Measurements from ENCODE around the gene KLC1. TPM values are rescaled to one million over a fixed set of nuclear protein-coding genes. Genes with fewer than 3 reads are reported as not detected.

KLC1 gene
- total and polyA plus RNA-seq, 10 of the 15 experiments (the other 5 are each of a cell fraction or from before 2014, with no cell fraction given): 5.5 to 137 (median 76.1) TPM

- Histone ChIP-seq H3K4me3 (no peak overlapping the region), H2AFZ (ENCODE audit: control insufficient read depth, low read depth, low read length) (no peak overlapping the region), H4K20me1 (ENCODE audit: control insufficient read depth, insufficient read depth) (no peaks in the 10 kb centered on the region), H3K27me3 (replicated peaks in 1 of 2; ENCODE audit: control insufficient read depth in 2 of 2, insufficient read depth in 2 of 2, low read length in 1 of 2) (no peaks in the 10 kb centered on the region), H3K27ac (ENCODE audit: control insufficient read depth, insufficient read depth) (no peak overlapping the region), H3K9ac (ENCODE audit: control insufficient read depth, insufficient read depth, low read length) (no peak overlapping the region), H3K4me1 (ENCODE audit: control insufficient read depth, insufficient read depth, low read length) (no peaks in the 10 kb centered on the region), H3K36me3 (ENCODE audit: control insufficient read depth in 2 of 2, insufficient read depth in 2 of 2, low read length in 1 of 2) (peaks cover 0 to 1% of the 10 kb centered on the region in 2 experiments; a peak in 3 of 4 replicates), H3K79me2 (ENCODE audit: control insufficient read depth, insufficient read depth, low read length) (no peaks in the 10 kb centered on the region), H3K9me3 (replicated peaks; ENCODE audit: control insufficient read depth, insufficient read depth, low read length) (no peaks in the 10 kb centered on the region), H3K4me2 (ENCODE audit: control insufficient read depth, insufficient read depth) (no peak overlapping the region)
- CTCF ChIA-PET: no interaction called here
- in situ Hi-C loops (cut with MboI) (no loop called here), intact Hi-C loops (cut with micrococcal nuclease; ENCODE audit: unreplicated experiment) (no loop called here)
- ATAC-seq: no peak
- no TSS peak for BruUV-seq (replicated peaks)
- SMC1A ChIA-PET (ENCODE audit: uncharacterized antibody, unreplicated experiment): no interaction called here
- 83% methylated on average over 15 of the region's 15 CpGs for WGBS (ENCODE audit: insufficient coverage, insufficient replicate concordance, low lambda C conversion rate, missing lambda C conversion rate)
- POLR2A ChIA-PET: no interaction called here
- RAD21 ChIA-PET (ENCODE audit: unreplicated experiment): no interaction called here
- TF ChIP-seq, protein P1, sequence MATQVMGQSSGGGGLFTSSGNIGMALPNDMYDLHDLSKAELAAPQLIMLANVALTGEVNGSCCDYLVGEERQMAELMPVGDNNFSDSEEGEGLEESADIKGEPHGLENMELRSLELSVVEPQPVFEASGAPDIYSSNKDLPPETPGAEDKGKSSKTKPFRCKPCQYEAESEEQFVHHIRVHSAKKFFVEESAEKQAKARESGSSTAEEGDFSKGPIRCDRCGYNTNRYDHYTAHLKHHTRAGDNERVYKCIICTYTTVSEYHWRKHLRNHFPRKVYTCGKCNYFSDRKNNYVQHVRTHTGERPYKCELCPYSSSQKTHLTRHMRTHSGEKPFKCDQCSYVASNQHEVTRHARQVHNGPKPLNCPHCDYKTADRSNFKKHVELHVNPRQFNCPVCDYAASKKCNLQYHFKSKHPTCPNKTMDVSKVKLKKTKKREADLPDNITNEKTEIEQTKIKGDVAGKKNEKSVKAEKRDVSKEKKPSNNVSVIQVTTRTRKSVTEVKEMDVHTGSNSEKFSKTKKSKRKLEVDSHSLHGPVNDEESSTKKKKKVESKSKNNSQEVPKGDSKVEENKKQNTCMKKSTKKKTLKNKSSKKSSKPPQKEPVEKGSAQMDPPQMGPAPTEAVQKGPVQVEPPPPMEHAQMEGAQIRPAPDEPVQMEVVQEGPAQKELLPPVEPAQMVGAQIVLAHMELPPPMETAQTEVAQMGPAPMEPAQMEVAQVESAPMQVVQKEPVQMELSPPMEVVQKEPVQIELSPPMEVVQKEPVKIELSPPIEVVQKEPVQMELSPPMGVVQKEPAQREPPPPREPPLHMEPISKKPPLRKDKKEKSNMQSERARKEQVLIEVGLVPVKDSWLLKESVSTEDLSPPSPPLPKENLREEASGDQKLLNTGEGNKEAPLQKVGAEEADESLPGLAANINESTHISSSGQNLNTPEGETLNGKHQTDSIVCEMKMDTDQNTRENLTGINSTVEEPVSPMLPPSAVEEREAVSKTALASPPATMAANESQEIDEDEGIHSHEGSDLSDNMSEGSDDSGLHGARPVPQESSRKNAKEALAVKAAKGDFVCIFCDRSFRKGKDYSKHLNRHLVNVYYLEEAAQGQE (IDR thresholded peaks at IDR 0.05; ENCODE audit: low read depth, low read length): no peak
- no peak for TF ChIP-seq IKZF1 (conservative IDR thresholded peaks at IDR 0.05)
- no peak for TF ChIP-seq MTA2 (IDR thresholded peaks at IDR 0.05; ENCODE audit: low read depth)
- TF ChIP-seq TCF7 (IDR thresholded peaks at IDR 0.05; ENCODE audit: borderline replicate concordance): no peak
- no peak for TF ChIP-seq YBX1 (IDR thresholded peaks at IDR 0.05)
- no peak for TF ChIP-seq SUZ12 (IDR thresholded peaks at IDR 0.05; ENCODE audit: unreplicated experiment)
- no peak for TF ChIP-seq ZSCAN29 (IDR thresholded peaks at IDR 0.05)
- TF ChIP-seq MEF2B (IDR thresholded peaks at IDR 0.05; ENCODE audit: partially characterized antibody, poor library complexity, severe bottlenecking): no peak
- TF ChIP-seq ZNF24 (IDR thresholded peaks at IDR 0.05): no peak
- no peak for TF ChIP-seq MEF2A (IDR thresholded peaks at IDR 0.05; ENCODE audit: insufficient read depth, low read depth, low read length)
- no peak for TF ChIP-seq EED (IDR thresholded peaks at IDR 0.05; ENCODE audit: low read depth)
- no peak for TF ChIP-seq SMARCA5 (IDR thresholded peaks at IDR 0.05)
- TF ChIP-seq IRF3 (IDR thresholded peaks at IDR 0.05): no peak
- TF ChIP-seq BHLHE40 (IDR thresholded peaks at IDR 0.05; ENCODE audit: borderline replicate concordance in 1 of 2, low read depth in 2 of 2, low read length in 1 of 2): no peak
- no peak for FAIRE-seq
- no peak for DNase-seq (ENCODE audit: low read depth, low spot score)
Observed at GRCh38 chr14:103743691-103744090, 114.7 kb downstream of the KLC1 start.

Data from GM12878 (cell line).